GM18873 (cell line): ENCODE measurements around the gene UQCC5.

Experiments used
- ATAC-seq: cut with Tn5 transposase; IDR thresholded peaks from one replicate; pipeline ENCODE4 v1.9.1; 2021; ENCODE audit warnings: mild to moderate bottlenecking, moderate library complexity, moderate number of reproducible peaks; ENCODE audit not compliant: unreplicated experiment, low FRiP score

The UQCC5 gene

GRCh38 chr3:52532838-52533622 is 3.4 kb upstream of the UQCC5 start:
- no peak for ATAC-seq

GRCh38 chr3:52533623-52534280 is 2.7 kb upstream of the UQCC5 start, which contains the start of gene NT5DC2:
Gene NT5DC2, minus strand, starts transcription at chr3:52533857. Its CDS starts 120 bp downstream, at chr3:52533737.
- no peak for ATAC-seq

GRCh38 chr3:52534281-52535183 is 1.9 kb upstream of the UQCC5 start:
- ATAC-seq = no peak

- ATAC-seq = no peak
Observed at GRCh38 chr3:52535411-52536111, 844 bp upstream of the UQCC5 start.

GRCh38 chr3:52536112-52536368 is 365 bp upstream of the UQCC5 start:
- no peak for ATAC-seq

GRCh38 chr3:52537165-52537620 is 788 bp downstream of the UQCC5 start:
- no peak for ATAC-seq

- no peak for ATAC-seq
Observed at GRCh38 chr3:52537726-52538421, 1.5 kb downstream of the UQCC5 start.

- ATAC-seq = no peak
Observed at GRCh38 chr3:52539010-52539653, 2.7 kb downstream of the UQCC5 start.

GRCh38 chr3:52541050-52541449 is 4.6 kb downstream of the UQCC5 start:
- no peak for ATAC-seq

GRCh38 chr3:52544937-52545336 is 8.5 kb downstream of the UQCC5 start:
- ATAC-seq = no peak

- no peak for ATAC-seq
Observed at GRCh38 chr3:52546111-52546901, 9.9 kb downstream of the UQCC5 start.

- ATAC-seq = no peak
Observed at GRCh38 chr3:52547143-52547542, 10.7 kb downstream of the UQCC5 start.

GRCh38 chr3:52551118-52551517 is 14.7 kb downstream of the UQCC5 start:
- ATAC-seq = no peak

GRCh38 chr3:52552089-52552488 is 15.7 kb downstream of the UQCC5 start:
- no peak for ATAC-seq

GRCh38 chr3:52554026-52554755 is 17.8 kb downstream of the UQCC5 start:
- no peak for ATAC-seq

- no peak for ATAC-seq
Observed at GRCh38 chr3:52555056-52555455, 18.7 kb downstream of the UQCC5 start.

- ATAC-seq = no peak
Observed at GRCh38 chr3:52557011-52557960, 20.9 kb downstream of the UQCC5 start.
